Stimulated activated CD8-positive, alpha-beta memory T cell treated with anti-CD3 and anti-CD28 coated beads, Interleukin-7, amount 100 ng/mL, for 48 hours (primary cell): ENCODE results near the gene ANXA7.
"Not testable (repeated sequence)": the region's sequence is repeated elsewhere in the genome, so short reads cannot be mapped to it uniquely, and the experiment has no call there.

Experiments
- DNase-seq, 2 donors: peaks; one replicate each; pipeline ENCODE4 v3.0.0-alpha.2; 2020; ENCODE audit warnings: low read depth in 1 of 2; ENCODE audit errors: extremely low read depth in 1 of 2

Gene ANXA7

GRCh38 chr10:73408978-73409521, 4.8 kb downstream of the ANXA7 start:
- no peak for DNase-seq

- no peak for DNase-seq
Observed at GRCh38 chr10:73408061-73408460, 5.8 kb downstream of the ANXA7 start.

GRCh38 chr10:73407495-73407894, 6.4 kb downstream of the ANXA7 start:
- DNase-seq: no peak

GRCh38 chr10:73406846-73407245, 7.0 kb downstream of the ANXA7 start:
- DNase-seq: no peak

- no peak for DNase-seq
Observed at GRCh38 chr10:73405556-73405955, 8.3 kb downstream of the ANXA7 start.

GRCh38 chr10:73404690-73405089, 9.2 kb downstream of the ANXA7 start:
- DNase-seq: no peak

- DNase-seq: no peak
Observed at GRCh38 chr10:73401636-73402035, 12.2 kb downstream of the ANXA7 start.

- DNase-seq: no peak
Observed at GRCh38 chr10:73399063-73399462, 14.8 kb downstream of the ANXA7 start.

- no peak for DNase-seq
Observed at GRCh38 chr10:73398024-73398423, 15.8 kb downstream of the ANXA7 start.

- not testable (repeated sequence) for DNase-seq
Observed at GRCh38 chr10:73394325-73394724, 19.5 kb downstream of the ANXA7 start.

- DNase-seq: no peak
Observed at GRCh38 chr10:73388228-73388627, 25.6 kb downstream of the ANXA7 start.

GRCh38 chr10:73386583-73386982, 27.3 kb downstream of the ANXA7 start:
- DNase-seq: no peak

- no peak for DNase-seq
Observed at GRCh38 chr10:73379064-73379748, 34.7 kb downstream of the ANXA7 start.

- DNase-seq: no peak
Observed at GRCh38 chr10:73376679-73377078, 37.2 kb downstream of the ANXA7 start.

GRCh38 chr10:73368238-73368637, 45.6 kb downstream of the ANXA7 start:
- no peak for DNase-seq

GRCh38 chr10:73366381-73367298, 47.2 kb downstream of the ANXA7 start:
- no peak for DNase-seq

GRCh38 chr10:73364964-73365363, 48.9 kb downstream of the ANXA7 start:
- no peak for DNase-seq

- no peak for DNase-seq
Observed at GRCh38 chr10:73359492-73359891, 54.4 kb downstream of the ANXA7 start.

GRCh38 chr10:73358331-73359279, 55.3 kb downstream of the ANXA7 start, which contains the start of gene CFAP70:
CFAP70 (minus strand) TSS chr10:73358864; CDS start chr10:73354796, 4,068 bp downstream.
- DNase-seq: peak; percentile 84 to 88

GRCh38 chr10:73357821-73358220, 56.0 kb downstream of the ANXA7 start:
- no peak for DNase-seq

GRCh38 chr10:73357166-73357565, 56.7 kb downstream of the ANXA7 start:
- DNase-seq: no peak
